Measurements from ENCODE around the gene CHD1L. TPM values are rescaled to one million over a fixed set of nuclear protein-coding genes. Genes with fewer than 3 reads are reported as not detected.
"Not testable (repeated sequence)": the region's sequence is repeated elsewhere in the genome, so short reads cannot be mapped to it uniquely, and the experiment has no call there.

The CHD1L gene
- total RNA-seq, 2 experiments from 2014 or later = 56.1 to 69.2 TPM

- Mint-ChIP-seq H3K27ac (no peak overlapping the region), H3K4me1 (no peaks in the 10 kb centered on the region), H3K9me3 (ENCODE audit: low read depth) (no peaks in the 10 kb centered on the region), H3K4me3 (no peak overlapping the region), H3K27me3 (no peaks in the 10 kb centered on the region), H3K36me3 (ENCODE audit: low read depth) (no peaks in the 10 kb centered on the region)
- intact Hi-C loops (cut with DNase I, micrococcal nuclease) = no loop called here
- ChIA-PET POLR2A (no interaction called here), CTCF (no interaction called here)
- DNase-seq (no peak), ATAC-seq (no peak)
These were observed 29.2 kb upstream of the CHD1L start for GRCh38 chr1:147213271-147213670.

DNA sequence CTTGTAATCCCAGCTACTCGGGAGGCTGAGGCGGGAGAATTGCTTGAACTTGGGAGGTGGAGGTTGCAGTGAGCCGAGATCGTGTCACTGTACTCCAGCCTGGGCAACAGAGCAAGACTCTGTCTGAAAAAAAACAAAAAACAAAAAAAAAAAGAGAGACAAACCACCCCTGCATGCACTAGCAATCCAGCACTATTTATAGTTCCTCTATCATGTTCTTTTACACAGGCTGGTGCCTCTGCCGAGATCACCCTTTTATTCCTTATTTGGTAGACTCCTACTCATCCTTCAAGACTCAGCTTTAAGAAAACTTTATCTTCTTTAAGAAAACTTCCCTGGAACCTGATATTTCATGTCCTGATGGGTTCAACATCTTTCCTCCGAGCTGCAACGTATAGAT is 28.2 kb upstream of the CHD1L start:
- CTCF ChIA-PET = interaction anchor here (0.7 kb wide), 1 partner anchor 25 kb away, joined by 3 read pairs; no protein-coding TSS in a partner anchor
- no peak for DNase-seq
- no peaks in the 10 kb centered on the region for H3K27me3 Mint-ChIP-seq
- H3K27ac Mint-ChIP-seq = no peak overlapping the region
- H3K36me3 Mint-ChIP-seq (ENCODE audit: low read depth) = no peaks in the 10 kb centered on the region
- POLR2A ChIA-PET = no interaction called here
- no peak for ATAC-seq
- H3K4me3 Mint-ChIP-seq = no peak overlapping the region
- H3K4me1 Mint-ChIP-seq = no peaks in the 10 kb centered on the region
- intact Hi-C loops (cut with DNase I, micrococcal nuclease) = no loop called here
- no peaks in the 10 kb centered on the region for H3K9me3 Mint-ChIP-seq (ENCODE audit: low read depth)

DNA sequence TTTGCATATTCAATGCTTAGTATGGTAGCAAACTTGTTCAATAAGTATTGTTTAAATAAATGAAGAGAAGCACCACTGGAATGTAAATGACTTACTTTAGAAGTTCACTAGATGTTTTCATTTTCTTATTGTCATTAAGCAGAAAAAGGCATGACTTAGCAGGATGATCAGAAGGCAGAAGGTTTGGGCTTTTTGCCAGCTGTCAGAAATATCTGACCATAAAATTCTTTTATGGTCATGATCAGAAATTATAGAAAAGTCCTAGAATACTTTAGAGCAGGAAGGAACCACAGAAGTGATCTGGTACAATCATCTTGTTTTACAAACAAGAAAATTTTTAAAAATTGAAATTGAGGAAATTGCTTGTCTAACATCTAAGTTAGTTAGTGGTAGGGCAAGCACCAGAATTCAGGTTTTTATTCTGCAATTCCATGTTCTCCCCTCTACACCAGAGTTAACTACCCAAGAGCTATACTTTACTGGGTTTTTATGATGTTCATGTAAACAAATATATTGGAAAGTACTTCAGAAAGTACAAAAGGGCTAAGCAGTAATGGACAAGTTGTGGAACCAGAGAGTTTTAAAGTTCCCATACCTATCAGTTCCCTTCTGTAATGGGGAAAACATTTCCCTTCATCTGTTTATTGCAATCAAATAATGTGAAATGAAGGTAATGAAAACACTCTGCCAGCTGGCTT is 27.5 kb upstream of the CHD1L start:
- ATAC-seq (no peak), DNase-seq (no peak)
- Mint-ChIP-seq H3K9me3 (ENCODE audit: low read depth) (no peaks in the 10 kb centered on the region), H3K27me3 (no peaks in the 10 kb centered on the region), H3K27ac (no peak overlapping the region), H3K36me3 (ENCODE audit: low read depth) (no peaks in the 10 kb centered on the region), H3K4me3 (no peak overlapping the region), H3K4me1 (no peaks in the 10 kb centered on the region)
- CTCF ChIA-PET = interaction anchor here (0.7 kb wide), 1 partner anchor 24 kb away, joined by 3 read pairs; no protein-coding TSS in a partner anchor
- POLR2A ChIA-PET = no interaction called here
- intact Hi-C loops (cut with DNase I, micrococcal nuclease) = no loop called here

DNA sequence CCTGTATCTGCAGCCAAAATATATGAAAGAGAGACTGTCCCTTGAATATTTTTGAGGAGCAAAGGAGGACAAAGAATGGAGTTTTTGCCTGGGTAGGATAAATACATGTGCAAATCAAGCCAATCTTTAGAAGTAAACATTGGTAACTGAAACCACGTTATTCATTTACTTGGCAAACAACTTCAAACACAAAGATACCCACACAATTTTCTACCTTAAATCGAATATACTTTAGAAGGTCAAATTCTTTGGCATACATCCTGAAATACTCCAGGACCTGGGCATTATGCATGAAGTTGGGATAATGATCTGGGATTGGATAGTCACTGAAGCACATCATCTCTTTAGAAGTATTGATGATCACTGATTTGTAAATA is 27.0 kb upstream of the CHD1L start:
- ATAC-seq (no peak), DNase-seq (no peak)
- intact Hi-C loops (cut with DNase I, micrococcal nuclease) = no loop called here
- Mint-ChIP-seq H3K4me3 (no peak overlapping the region), H3K9me3 (ENCODE audit: low read depth) (no peaks in the 10 kb centered on the region), H3K36me3 (ENCODE audit: low read depth) (no peaks in the 10 kb centered on the region), H3K27me3 (no peaks in the 10 kb centered on the region), H3K27ac (no peak overlapping the region), H3K4me1 (no peaks in the 10 kb centered on the region)
- ChIA-PET CTCF (interaction anchor here (1.1 kb wide), 1 partner anchor 16 kb away, joined by 3 read pairs; no protein-coding TSS in a partner anchor), POLR2A (no interaction called here)

GRCh38 chr1:147216124-147216523 is 26.4 kb upstream of the CHD1L start:
- Mint-ChIP-seq H3K4me3 (no peak overlapping the region), H3K36me3 (ENCODE audit: low read depth) (no peaks in the 10 kb centered on the region), H3K27me3 (no peaks in the 10 kb centered on the region), H3K27ac (no peak overlapping the region), H3K9me3 (ENCODE audit: low read depth) (no peaks in the 10 kb centered on the region), H3K4me1 (no peaks in the 10 kb centered on the region)
- POLR2A ChIA-PET = no interaction called here
- no peak for ATAC-seq
- intact Hi-C loops (cut with DNase I, micrococcal nuclease) = no loop called here
- DNase-seq = no peak
- CTCF ChIA-PET = interaction anchor here (1.1 kb wide), 1 partner anchor 17 kb away, joined by 3 read pairs; no protein-coding TSS in a partner anchor

- H3K4me3 Mint-ChIP-seq = no peak overlapping the region
- ChIA-PET CTCF (no interaction called here), POLR2A (no interaction called here)
- H3K27me3 Mint-ChIP-seq = no peaks in the 10 kb centered on the region
- H3K36me3 Mint-ChIP-seq (ENCODE audit: low read depth) = no peaks in the 10 kb centered on the region
- H3K9me3 Mint-ChIP-seq (ENCODE audit: low read depth) = no peaks in the 10 kb centered on the region
- ATAC-seq = no peak
- DNase-seq = no peak
- H3K27ac Mint-ChIP-seq = no peak overlapping the region
- H3K4me1 Mint-ChIP-seq = no peaks in the 10 kb centered on the region
- intact Hi-C loops (cut with DNase I, micrococcal nuclease) = no loop called here
These were observed 25.3 kb upstream of the CHD1L start for GRCh38 chr1:147217141-147217540.

DNA sequence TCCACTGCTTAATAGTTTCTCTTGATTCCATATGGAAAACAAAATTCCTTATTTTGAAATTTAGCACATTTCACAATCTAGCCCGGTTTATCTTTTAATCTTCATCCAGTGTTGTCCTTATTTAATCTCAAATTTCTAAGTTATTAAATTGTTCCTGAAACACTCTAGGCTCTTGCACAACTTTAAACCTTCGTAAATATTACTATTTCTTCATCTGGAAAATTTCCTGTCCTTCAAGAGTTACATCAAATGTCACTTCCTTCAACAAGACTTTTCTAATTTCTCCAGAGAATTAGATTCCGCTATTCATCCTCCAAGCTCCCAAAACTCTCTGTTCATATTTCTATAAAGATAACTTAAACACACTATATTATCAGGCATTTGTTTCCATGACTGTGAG is 23.9 kb upstream of the CHD1L start:
- Mint-ChIP-seq H3K4me1 (no peaks in the 10 kb centered on the region), H3K36me3 (ENCODE audit: low read depth) (no peaks in the 10 kb centered on the region), H3K27ac (no peak overlapping the region), H3K27me3 (no peaks in the 10 kb centered on the region), H3K4me3 (no peak overlapping the region), H3K9me3 (ENCODE audit: low read depth) (no peaks in the 10 kb centered on the region)
- ChIA-PET CTCF (no interaction called here), POLR2A (no interaction called here)
- intact Hi-C loops (cut with DNase I, micrococcal nuclease) = no loop called here
- ATAC-seq = no peak
- DNase-seq = no peak

DNA sequence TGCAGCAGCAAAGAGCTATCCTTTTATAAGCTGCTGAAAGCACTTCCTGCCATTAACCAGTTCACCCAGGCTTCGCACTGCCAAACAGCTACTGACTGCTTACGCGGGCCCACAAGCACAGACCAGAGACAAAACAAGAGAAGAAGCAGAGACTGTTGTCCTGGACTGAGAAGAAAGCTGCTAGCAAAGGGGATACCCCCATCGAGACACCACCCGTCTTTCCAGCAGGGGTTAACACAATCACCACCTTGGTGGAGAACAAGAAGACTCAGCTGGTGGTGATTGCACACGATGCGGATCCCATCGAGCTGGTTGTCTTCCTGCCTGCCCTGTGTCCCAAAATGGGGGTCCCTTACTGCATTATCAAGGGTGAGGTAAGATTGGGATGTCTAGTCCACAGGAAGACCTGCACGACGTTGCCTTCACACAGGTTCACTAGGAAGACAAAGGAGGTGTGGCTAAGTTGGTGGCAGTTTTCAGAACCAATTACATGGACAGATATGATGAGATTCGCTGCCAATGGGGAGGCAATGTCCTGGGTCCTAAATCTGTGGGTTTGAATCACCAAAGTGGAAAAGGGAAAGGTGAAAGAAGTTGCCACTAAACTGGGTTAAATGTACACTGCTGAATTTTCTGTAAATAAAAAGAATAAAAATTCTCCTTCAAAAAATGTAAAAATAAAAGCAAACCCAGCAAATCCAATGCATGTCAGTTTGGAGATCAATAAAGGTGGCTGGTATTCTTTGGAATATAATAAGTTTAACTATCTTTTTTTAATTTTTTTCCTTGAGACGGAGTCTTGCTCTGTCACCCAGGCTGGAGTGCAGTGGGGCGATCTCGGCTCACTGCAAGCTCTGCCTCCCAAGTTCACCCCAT is 18.5 kb upstream of the CHD1L start:
- DNase-seq = no peak
- no peaks in the 10 kb centered on the region for H3K9me3 Mint-ChIP-seq (ENCODE audit: low read depth)
- ChIA-PET CTCF (interaction anchor here (0.6 to 1.1 kb wide), 3 partner anchors 8 to 502 kb away, joined by 3 to 4 read pairs (median 3); no protein-coding TSS in a partner anchor), POLR2A (no interaction called here)
- no peaks in the 10 kb centered on the region for H3K36me3 Mint-ChIP-seq (ENCODE audit: low read depth)
- no peak for ATAC-seq
- H3K4me1 Mint-ChIP-seq = peaks cover 17% of the 10 kb centered on the region
- H3K27ac Mint-ChIP-seq = no peak overlapping the region
- no peaks in the 10 kb centered on the region for H3K27me3 Mint-ChIP-seq
- intact Hi-C loops (cut with DNase I, micrococcal nuclease) = no loop called here
- no peak overlapping the region for H3K4me3 Mint-ChIP-seq

GRCh38 chr1:147225193-147225730 is 17.2 kb upstream of the CHD1L start, which contains the start of gene FMO5:
FMO5 (minus strand) TSS chr1:147225339; CDS start chr1:147225029, 310 bp downstream.
- Mint-ChIP-seq H3K27me3 (no peaks in the 10 kb centered on the region), H3K4me1 (peaks cover 17% of the 10 kb centered on the region), H3K27ac (peak within 1 kb of the TSS; percentile 82), H3K36me3 (ENCODE audit: low read depth) (no peaks in the 10 kb centered on the region), H3K4me3 (peak within 1 kb of the TSS; percentile 81), H3K9me3 (ENCODE audit: low read depth) (no peaks in the 10 kb centered on the region)
- DNase-seq (peak; percentile 69), ATAC-seq (peak; percentile 97)
- ChIA-PET CTCF (interaction anchor here (0.6 to 1.6 kb wide), 5 partner anchors 12 to 291 kb away, joined by 3 to 12 read pairs (median 4); partner anchors contain the start of gene CHD1L), POLR2A (interaction anchor here (0.9 kb wide), 1 partner anchor 141 kb away, joined by 3 read pairs; no protein-coding TSS in a partner anchor)
- intact Hi-C loops (cut with DNase I, micrococcal nuclease) = loop anchor here in 1 of 2 experiments (1.0 kb wide), 2 partner anchors 17 to 53 kb away; partner anchors contain the start of genes CHD1L and PRKAB2

GRCh38 chr1:147231032-147231431 is 11.5 kb upstream of the CHD1L start:
- DNase-seq; H3K4me3 Mint-ChIP-seq; intact Hi-C loops (cut with DNase I, micrococcal nuclease); H3K4me1 Mint-ChIP-seq; POLR2A ChIA-PET; H3K27ac Mint-ChIP-seq; H3K36me3 Mint-ChIP-seq (ENCODE audit: low read depth); H3K9me3 Mint-ChIP-seq (ENCODE audit: low read depth); ATAC-seq; H3K27me3 Mint-ChIP-seq: not testable (repeated sequence)
- CTCF ChIA-PET = interaction anchor here (0.7 kb wide), 1 partner anchor 49 kb away, joined by 3 read pairs; no protein-coding TSS in a partner anchor

GRCh38 chr1:147233903-147234302 is 8.6 kb upstream of the CHD1L start:
- H3K27ac Mint-ChIP-seq; POLR2A ChIA-PET; CTCF ChIA-PET; H3K36me3 Mint-ChIP-seq (ENCODE audit: low read depth); H3K4me1 Mint-ChIP-seq; ATAC-seq; H3K9me3 Mint-ChIP-seq (ENCODE audit: low read depth); H3K27me3 Mint-ChIP-seq; DNase-seq; H3K4me3 Mint-ChIP-seq; intact Hi-C loops (cut with DNase I, micrococcal nuclease): not testable (repeated sequence)
